ENCODE data around the gene STKLD1.

Gene STKLD1

DNA sequence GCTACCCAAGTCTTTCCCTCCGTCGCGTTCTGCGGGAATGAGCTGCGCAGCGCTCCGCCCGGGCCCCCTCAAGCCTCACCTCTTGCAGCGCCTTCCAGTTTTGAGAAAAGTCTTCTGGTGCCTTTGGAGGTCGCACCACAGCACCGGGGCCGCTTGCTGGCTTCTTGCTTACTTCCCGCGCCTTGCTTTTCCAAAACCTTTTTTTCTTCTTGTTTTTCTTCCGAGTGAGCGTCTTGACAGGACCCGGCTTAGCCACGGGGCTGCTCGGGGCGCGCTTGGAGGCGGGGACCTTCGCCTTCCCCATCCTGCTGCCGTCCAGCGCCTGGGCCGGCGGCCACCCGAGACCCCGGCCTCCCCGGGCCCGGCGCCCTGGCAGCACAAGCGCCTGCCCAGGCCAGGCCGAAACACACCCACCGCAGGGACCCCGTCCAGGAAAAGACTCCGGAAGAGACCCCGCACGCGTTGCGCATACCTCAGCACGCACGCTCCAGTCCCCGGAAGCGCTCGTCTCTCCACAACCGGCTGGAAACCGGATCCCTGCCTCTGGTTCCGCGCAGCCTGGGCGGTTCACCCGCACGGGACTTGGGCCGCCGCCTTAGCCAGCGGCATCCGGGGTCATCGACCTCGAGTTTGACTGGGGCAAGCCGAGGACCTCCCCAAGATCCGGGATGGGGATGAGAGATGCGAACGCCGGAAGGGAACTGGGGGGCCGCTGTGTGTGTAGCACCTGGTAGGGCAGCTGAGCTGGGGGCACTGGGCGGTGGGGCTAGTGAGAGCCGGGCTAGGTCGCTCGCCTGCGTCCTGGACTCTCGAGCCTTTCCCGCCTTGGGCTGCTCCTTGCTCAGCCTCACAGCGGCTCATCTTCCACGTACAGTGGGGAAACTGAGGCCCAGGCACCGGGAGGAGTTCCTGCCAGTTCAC lies 41.6 kb downstream of the STKLD1 start, which contains the start of gene REXO4:
Gene REXO4, minus strand, starts transcription at position 470 of the 921 bp plus-strand sequence. Its CDS starts 166 bp downstream, at position 304.
- DNase-seq (ENCODE audit: low read depth): peak; percentile 86
- peak within 1 kb of the TSS; percentile 84 for H3K4me3 ChIP-seq (ENCODE audit: low read length)
- TF ChIP-seq, protein P1, sequence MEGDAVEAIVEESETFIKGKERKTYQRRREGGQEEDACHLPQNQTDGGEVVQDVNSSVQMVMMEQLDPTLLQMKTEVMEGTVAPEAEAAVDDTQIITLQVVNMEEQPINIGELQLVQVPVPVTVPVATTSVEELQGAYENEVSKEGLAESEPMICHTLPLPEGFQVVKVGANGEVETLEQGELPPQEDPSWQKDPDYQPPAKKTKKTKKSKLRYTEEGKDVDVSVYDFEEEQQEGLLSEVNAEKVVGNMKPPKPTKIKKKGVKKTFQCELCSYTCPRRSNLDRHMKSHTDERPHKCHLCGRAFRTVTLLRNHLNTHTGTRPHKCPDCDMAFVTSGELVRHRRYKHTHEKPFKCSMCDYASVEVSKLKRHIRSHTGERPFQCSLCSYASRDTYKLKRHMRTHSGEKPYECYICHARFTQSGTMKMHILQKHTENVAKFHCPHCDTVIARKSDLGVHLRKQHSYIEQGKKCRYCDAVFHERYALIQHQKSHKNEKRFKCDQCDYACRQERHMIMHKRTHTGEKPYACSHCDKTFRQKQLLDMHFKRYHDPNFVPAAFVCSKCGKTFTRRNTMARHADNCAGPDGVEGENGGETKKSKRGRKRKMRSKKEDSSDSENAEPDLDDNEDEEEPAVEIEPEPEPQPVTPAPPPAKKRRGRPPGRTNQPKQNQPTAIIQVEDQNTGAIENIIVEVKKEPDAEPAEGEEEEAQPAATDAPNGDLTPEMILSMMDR (conservative IDR thresholded peaks at IDR 0.05; ENCODE audit: low read length): no peak

DNA sequence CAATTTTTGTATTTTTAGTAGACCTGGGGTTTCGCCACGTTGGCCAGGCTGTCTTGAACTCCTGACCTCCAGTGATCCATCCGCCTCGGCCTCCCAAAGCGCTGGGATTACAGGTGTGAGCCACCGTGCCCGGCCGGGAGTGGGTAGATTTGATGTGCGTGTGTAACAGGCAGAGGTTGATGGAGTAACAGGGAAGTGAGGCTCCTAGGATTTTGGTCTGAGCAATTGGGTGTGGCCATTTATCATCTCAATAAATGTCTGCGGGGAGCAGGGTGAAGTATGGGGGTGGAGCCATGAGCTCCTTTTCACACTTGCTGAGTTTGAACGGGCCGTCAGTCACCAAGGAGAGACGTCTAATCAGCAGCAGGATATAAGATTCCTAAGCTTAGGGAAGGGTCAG lies 42.8 kb downstream of the STKLD1 start:
- H3K4me3 ChIP-seq (ENCODE audit: low read length): no peak overlapping the region; the same call in 1 of the 2 replicates
- DNase-seq (ENCODE audit: low read depth): no peak
- TF ChIP-seq, protein P1 (conservative IDR thresholded peaks at IDR 0.05; ENCODE audit: low read length): no peak

DNA sequence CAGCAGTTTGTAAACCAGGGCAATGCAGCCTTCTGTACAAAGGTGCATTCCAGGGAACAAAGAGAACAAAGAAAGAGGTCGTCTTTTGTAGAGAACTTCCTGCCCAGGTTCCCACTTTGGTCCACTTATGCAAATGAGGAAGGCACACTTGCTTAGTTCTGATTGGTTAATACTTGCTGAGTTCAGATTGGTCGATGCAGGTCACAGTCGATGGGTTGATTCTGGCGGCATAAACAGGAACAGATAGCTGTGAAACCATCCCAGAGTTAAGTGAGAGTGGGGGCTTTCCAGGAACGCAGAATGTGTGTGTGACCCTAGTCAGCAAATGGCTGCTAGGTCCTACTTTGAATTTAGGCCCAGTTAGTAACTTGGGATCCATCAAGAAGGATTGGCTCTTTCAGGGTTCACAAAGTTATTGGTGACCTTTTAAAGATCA lies 44.2 kb downstream of the STKLD1 start:
- DNase-seq (ENCODE audit: low read depth): no peak
- H3K4me3 ChIP-seq (ENCODE audit: low read length): no peak overlapping the region
- TF ChIP-seq, protein P1 (conservative IDR thresholded peaks at IDR 0.05; ENCODE audit: low read length): no peak

DNA sequence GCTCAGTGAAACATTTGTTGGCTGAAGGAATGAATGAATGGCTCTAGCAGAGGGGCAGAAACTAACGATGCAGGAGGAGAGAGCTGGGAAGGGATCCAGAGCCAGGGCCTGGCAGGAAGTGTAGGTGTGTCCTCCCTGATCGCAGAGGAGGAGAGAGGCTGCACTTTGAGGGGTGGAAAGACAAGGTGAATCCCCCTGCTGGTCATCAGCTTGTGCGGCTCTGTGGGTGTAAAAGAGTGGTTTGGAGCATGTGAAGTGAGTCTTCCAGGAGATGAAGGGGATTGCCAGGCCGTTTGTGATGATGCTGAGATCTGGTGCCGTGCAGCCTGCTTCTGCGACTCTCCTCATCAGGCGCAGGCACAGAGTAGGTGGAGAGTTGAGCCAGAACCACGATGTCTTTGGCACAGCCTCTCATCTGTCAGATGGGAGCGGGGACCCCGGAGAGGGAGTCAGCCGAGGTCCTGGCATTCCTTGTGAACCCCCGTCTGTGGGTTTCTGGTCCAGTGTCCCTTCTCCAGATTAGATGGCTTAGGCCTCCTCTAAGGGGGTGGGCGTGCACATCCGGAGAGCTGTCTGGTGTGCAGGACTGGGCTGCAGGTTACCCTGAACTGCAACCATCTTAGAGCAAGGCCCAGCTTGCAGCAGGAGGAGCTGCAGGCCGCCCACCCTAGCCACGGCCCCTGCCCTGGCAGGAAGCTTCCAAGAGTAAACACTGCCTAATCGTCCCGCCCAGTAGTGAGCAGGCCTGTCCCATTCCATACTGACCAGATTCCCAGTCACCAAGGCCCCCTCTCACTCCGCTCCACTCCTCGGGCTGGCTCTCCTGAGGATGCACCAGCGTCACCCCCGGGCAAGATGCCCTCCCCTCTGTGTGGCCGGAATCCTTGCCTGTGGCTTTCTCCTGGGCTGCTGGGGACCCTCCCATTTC lies 45.7 kb downstream of the STKLD1 start, which contains the start of gene ADAMTS13:
Gene ADAMTS13, plus strand, starts transcription at position 753 of the 928 bp plus-strand sequence. Its CDS starts 77 bp downstream, at position 830.
- H3K4me3 ChIP-seq (ENCODE audit: low read length): no peak within 1 kb of the TSS
- DNase-seq (ENCODE audit: low read depth): no peak

GRCh38 chr9:133423216-133423615 lies 47.0 kb downstream of the STKLD1 start:
- TF ChIP-seq, protein P1 (conservative IDR thresholded peaks at IDR 0.05; ENCODE audit: low read length): no peak
- DNase-seq (ENCODE audit: low read depth): no peak
- no peak overlapping the region for H3K4me3 ChIP-seq (ENCODE audit: low read length)

More for the DNA sequence above, 45.7 kb downstream of the STKLD1 start, which contains the start of gene ADAMTS13:
- TF ChIP-seq, protein P1 (conservative IDR thresholded peaks at IDR 0.05; ENCODE audit: low read length): no peak

DNA sequence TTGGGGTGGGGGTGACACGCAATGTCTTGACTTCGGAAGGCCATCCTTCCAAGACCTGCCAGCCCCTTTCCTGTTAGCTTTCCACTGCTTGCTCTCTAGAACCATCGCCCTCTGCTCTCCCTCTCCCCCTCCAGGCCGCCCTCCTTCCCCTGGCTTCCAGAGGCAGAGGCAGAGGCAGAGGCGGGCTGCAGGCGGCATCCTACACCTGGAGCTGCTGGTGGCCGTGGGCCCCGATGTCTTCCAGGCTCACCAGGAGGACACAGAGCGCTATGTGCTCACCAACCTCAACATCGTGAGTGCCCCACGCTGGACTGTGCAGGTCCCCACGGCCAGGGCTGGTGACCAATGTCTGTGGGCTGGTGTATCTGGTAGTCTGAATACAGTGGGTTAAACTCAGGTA lies 48.0 kb downstream of the STKLD1 start:
- no peak overlapping the region for H3K4me3 ChIP-seq (ENCODE audit: low read length)
- no peak for DNase-seq (ENCODE audit: low read depth)
- TF ChIP-seq, protein P1 (conservative IDR thresholded peaks at IDR 0.05; ENCODE audit: low read length): no peak

Data from AG10803 (cell line).